GM13977 (cell line): ENCODE data around the gene GCA.

ENCODE experiments used
- DNase-seq: peaks from one replicate; pipeline ENCODE4 v3.0.0; 2012; ENCODE audit warnings: low spot score
- in situ Hi-C: fragments of 300-500 bp; cut with MboI; formaldehyde crosslinking; loops from one replicate; pipeline ENCODE4 v1.12.0; 2022; ENCODE audit warnings: low sequenced_read_pairs, low pct_unique_long_range_greater_than_20kb, mixed read lengths, inconsistent platforms; ENCODE audit not compliant: unreplicated experiment
- TF ChIP-seq, protein P1 (sequence below): IDR thresholded peaks from 2 replicates; pipeline ENCODE4 v1.5.1; 2012; ENCODE audit warnings: mild to moderate bottlenecking, control low read depth; ENCODE audit not compliant: insufficient read depth; ENCODE audit errors: extremely low read depth, missing control alignments

GCA gene

GRCh38 chr2:162370931-162371330 is 27.0 kb downstream of the GCA start:
- TF ChIP-seq, protein P1, sequence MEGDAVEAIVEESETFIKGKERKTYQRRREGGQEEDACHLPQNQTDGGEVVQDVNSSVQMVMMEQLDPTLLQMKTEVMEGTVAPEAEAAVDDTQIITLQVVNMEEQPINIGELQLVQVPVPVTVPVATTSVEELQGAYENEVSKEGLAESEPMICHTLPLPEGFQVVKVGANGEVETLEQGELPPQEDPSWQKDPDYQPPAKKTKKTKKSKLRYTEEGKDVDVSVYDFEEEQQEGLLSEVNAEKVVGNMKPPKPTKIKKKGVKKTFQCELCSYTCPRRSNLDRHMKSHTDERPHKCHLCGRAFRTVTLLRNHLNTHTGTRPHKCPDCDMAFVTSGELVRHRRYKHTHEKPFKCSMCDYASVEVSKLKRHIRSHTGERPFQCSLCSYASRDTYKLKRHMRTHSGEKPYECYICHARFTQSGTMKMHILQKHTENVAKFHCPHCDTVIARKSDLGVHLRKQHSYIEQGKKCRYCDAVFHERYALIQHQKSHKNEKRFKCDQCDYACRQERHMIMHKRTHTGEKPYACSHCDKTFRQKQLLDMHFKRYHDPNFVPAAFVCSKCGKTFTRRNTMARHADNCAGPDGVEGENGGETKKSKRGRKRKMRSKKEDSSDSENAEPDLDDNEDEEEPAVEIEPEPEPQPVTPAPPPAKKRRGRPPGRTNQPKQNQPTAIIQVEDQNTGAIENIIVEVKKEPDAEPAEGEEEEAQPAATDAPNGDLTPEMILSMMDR, result no peak
- in situ Hi-C loops, result no loop called here
- no peak for DNase-seq

DNA sequence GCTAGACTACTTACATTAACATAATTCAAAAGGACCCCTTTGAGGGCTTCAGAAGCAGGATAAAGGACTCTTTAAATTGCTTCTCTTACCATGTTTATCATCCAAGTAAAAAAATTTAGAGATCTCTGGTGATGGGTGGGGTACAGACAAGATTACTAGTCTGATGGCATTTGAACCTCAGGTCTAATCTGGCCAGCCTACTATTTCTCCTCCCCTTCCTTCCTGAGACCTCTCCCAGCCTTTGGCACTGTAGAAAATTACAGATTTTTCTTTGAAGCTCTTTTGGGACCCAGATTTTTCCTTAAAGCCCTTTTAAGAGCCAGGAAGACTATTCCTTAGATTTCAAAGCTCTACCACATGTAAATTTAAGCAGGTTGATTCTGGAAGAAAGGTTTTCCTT is 28.9 kb downstream of the GCA start:
- TF ChIP-seq, protein P1, result no peak
- no peak for DNase-seq
- in situ Hi-C loops, result no loop called here

GRCh38 chr2:162379719-162380580 is 36.0 kb downstream of the GCA start:
- TF ChIP-seq, protein P1, result no peak
- in situ Hi-C loops, result no loop called here
- DNase-seq, result no peak

DNA sequence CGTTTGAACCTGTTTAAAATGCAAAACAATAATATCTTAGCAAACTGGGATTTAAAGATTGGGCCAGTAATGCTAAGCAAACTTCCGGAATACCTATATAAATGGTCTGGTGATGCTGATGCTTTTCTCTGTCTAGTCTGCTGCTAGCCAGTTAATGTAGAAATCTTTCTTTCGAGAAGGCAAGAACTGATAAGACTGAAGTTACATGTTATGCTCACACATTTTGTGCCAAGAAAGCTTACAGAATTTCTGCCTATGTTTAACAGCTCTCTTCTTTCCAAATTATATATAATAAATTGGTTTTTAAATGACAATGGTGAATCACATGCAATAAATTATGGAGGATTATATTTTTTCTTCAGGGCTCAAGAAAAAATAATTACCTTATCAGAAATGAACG is 37.9 kb downstream of the GCA start:
- in situ Hi-C loops, result no loop called here
- DNase-seq, result no peak
- TF ChIP-seq, protein P1, result no peak

- in situ Hi-C loops, result no loop called here
- DNase-seq, result no peak
- TF ChIP-seq, protein P1, result no peak
Observed at GRCh38 chr2:162382278-162382677, 38.3 kb downstream of the GCA start.

GRCh38 chr2:162385536-162385935 is 41.6 kb downstream of the GCA start:
- DNase-seq, result no peak
- in situ Hi-C loops, result no loop called here
- TF ChIP-seq, protein P1, result no peak
